GM21723 (cell line): ENCODE measurements around the gene C3orf20.

Source experiments
- ATAC-seq: cut with Tn5 transposase; IDR thresholded peaks from one replicate; pipeline ENCODE4 v1.9.1; 2021; ENCODE audit warnings: mild to moderate bottlenecking, moderate library complexity; ENCODE audit not compliant: unreplicated experiment

The C3orf20 gene

DNA sequence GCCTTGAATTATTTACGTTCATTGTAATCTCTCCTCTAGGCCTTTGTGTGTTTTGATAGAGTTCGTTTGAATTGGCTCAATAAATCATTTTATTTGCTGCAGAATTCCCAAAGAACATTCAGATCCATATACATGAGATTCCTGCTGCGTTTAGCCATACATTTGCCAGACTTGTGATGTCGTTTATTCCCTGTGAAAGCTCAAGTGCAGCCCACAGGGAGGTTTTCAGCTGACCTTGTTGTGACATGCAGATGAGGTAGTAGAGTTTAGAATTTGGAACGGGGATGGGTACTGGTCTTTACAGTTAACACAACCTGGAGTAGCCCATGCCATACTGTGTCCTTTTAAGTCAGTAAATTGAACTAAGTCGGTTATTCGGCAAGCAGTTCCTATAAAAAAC lies at the start of gene C3orf20:
Gene C3orf20 (plus strand): TSS at position 301 of the 400 bp plus-strand sequence. CDS start 7,573 bp downstream, outside the sequence.
- no peak for ATAC-seq

DNA sequence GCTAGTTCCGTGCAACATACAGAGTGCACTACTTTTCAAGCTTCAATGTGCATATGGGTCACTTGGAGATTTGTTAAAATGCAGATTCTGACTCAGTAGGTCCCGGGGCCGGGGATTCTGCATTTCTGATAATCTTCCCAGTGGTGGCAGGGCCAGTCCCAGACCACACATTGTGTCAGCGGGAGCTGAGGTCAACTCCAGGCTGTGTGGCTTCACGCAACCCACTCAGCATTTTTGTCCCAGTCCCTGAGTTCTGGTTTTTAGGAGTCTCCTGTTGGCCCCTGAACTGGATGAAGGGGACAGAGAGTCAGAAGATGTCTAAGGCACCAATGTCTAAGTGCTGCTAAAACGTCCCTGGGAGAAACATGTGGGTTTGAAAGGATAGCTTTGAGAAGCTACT lies 49.5 kb upstream of the C3orf20 start:
- ATAC-seq: no peak

DNA sequence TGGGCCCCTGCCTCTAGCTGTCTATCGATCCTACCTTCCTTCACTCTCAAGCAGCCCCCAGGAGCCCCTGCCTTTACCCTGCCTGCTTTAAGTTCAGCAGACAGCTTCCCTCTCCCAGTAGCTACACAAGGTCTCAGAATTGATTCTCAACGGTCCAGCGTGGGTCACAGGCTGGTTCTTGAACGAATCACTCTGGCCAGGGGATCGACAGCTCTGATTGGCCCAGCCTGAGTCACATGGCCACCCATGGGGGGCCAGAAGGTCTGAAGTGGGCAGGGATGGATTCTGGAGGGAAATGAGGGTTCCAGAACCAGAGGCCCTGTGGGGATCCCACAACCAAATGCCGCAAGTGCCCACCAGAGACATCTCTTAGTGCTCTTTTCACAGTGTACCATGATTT lies 47.1 kb upstream of the C3orf20 start:
- no peak for ATAC-seq

DNA sequence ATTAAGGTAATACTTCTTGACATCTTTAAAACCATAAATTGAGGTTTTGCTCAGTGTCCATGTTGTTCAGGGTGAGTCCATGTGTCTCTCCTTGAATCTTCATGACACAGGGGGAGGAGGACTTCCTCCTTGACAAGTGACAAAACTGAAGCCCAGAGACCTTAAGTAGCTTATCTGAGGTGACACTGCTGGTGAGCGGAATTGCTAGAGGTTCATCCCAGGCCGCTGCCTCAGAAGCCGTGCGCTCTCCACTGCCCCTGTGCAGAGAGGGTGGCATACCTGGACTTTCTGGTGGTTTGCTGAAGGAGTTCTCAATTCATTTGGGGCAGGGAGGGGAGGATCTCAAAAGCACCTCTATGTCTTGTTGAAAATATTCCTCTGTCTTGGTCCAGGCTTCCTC lies 46.5 kb upstream of the C3orf20 start:
- no peak for ATAC-seq

DNA sequence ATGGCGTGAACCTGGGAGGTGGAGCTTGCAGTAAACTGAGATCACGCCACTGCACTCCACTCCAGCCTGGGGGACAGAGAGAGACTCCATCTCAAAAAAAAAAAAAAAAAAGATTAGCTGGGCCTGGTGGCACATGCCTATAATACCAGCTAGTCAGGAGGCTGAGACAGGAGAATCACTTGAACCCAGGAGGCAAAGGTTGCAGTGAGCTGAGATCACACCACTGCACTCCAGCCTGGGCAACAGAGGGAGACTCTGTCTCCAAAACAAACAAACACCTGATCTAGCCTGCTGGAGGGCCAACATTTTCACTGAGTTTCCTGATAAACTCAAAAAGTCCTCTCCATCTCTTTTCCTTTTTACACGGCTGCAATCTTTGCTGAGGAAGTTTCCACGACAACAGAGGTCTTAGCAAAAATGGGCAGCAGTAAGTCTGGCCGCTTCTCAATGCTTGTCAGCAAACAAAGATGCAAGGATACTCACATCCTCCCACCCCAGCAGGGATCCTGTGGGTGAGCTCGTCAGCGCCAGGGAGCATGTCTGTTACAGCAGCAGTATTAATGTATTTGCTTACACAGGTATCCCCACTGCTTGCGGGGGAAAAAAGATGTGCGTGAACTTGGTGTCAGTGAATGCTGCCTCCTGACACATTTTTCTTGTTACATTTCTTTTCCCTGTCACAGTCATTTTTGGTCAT lies 44.4 kb upstream of the C3orf20 start:
- no peak for ATAC-seq

DNA sequence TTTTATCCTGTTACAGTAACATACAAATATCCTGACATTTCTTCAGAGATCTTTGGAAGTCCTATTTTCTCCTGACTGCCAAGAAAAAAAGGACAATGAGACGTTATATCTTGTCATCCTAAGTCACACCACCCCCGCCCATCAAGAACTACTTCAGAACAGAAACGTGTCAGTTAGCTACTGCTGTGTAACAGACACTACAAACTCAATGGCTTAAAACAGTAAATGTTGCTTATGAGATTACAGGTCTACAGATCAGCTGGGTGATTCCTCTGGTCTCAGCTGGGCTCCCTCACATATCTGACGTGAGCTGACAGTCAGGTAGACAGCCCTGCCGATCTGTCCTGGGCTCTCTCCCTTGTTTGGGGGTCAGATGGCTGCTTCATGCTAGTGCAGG lies 43.8 kb upstream of the C3orf20 start:
- ATAC-seq: no peak

DNA sequence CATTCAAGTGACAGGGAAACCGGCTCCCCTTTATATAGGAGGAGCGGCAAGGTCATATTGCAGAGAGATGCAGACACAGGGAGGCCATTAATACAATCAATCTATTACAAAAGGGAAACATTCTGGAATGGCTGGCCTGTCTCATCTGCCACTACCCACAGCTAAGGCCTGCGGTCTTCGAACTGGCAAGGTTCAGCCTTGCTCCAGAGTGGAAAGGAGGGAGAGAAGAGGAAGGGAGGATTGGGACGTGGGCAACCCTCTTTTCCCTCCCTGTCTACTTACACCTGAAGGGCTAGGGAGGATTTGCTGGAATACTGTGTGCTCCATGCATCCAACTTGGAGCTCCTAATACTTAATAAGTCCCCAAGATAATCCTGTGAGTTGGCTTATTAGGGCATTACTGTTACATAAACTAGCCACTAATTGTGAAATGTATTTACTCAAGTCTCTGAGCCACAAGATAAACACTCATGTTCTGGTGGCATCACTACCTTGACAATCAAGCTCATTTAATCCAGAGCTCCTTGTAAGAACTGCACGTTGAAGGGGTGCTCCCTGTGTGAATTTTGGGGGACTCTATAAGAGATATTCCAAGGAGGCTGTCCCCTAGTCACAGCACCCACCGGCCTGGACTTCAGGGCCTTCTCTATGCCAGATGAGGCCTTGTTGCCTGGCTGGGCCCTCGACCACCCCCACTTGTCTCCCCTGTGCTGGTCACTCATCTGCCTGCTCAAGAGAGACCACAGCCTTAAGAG lies 43.1 kb upstream of the C3orf20 start:
- no peak for ATAC-seq

DNA sequence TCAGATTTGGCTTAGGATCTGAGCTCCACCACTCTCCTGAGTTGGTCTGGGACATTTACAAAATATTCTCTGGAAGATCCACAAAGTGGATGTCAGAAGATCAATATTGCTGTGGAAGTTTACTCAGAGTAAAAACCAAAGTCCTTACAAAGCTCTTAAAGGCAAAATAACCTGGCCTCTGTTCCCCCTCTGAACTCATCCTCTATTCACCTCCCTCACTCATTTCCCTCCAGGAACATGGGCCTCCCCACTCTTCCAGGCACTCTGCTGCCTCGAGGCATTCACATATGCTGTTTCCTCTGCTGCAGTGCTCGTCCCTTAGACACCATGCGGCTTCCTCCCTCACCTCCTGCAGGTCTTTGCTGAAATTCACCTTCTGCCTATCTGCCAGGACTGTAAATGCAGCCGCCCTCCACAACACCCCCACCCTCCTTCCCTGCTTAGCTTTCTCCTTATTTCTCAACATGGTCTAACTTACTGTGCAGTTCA lies 42.5 kb upstream of the C3orf20 start:
- no peak for ATAC-seq

DNA sequence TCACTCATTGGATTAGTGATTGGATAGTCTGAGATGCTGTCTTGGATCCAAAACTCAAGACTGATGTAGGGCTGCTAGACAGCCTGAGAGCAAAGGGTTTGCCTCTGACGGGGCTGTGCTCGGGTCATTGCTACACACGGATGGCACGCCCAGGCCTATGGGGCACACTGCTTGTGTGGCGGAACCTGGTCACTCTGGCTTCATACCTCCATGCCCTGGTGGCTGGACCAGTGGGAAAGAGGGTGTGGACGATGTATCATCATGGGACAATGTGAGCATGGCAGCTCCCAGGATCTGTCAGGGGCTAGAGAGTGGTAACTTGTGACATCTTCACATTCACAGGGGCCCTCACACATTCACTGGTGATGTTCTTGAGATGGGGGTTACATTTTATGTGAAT lies 41.5 kb upstream of the C3orf20 start:
- no peak for ATAC-seq

DNA sequence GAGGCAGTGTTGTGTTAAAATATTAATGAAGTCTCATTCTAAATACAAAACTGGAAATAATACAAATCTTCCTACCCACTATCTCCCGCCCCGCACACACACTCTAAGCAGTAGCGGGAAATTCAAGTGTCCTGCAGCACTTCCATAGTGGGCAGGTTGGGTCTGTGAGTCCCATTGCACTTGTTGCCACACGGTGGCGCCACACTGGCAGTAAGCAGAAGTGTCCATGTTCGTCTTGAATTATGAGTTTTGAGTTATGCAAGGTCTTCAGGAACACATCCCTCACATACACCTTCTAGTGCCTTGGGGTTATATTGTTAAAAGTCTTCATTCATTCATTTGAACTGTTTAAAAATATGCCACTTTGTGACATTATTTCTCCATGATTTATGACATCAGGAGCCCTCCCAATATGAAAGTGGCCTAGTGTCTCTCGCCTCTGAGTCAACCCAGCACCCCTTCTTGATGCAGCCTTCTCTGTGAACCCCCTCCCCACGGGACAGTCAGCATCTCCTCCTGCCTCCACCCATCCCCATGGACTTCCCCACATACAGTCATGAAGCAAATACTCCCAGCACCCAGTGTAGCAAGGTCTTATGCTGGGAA lies 41.0 kb upstream of the C3orf20 start:
- no peak for ATAC-seq

DNA sequence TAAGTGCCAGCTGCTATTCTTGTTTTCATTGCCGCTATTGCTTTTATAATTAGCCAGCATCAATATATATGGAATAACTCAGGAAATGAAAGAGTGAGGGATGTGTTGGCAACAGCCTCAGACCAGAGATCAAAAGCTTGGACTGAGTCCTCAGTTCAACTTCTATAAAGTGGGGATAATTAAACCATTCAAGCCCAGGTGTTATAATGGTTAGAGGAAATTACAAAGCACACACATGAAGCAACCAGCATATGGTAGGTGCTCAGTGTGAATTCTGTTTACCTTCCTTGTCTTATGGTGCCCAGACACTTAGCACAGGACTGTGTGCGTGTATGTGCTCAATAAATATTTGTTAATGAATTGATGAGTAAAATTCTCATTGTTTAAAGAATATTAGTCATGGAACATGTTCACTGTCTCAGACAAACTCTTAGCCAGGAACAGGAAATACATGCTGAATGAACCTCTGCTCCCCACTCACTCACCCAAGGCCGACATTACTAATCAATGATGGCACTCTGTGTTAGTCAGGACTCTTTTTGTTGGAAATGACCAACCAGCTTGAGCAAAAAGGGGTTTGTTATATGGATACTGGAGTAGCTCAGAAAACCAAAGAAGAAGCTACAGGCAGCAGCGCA lies 40.1 kb upstream of the C3orf20 start:
- ATAC-seq: no peak

DNA sequence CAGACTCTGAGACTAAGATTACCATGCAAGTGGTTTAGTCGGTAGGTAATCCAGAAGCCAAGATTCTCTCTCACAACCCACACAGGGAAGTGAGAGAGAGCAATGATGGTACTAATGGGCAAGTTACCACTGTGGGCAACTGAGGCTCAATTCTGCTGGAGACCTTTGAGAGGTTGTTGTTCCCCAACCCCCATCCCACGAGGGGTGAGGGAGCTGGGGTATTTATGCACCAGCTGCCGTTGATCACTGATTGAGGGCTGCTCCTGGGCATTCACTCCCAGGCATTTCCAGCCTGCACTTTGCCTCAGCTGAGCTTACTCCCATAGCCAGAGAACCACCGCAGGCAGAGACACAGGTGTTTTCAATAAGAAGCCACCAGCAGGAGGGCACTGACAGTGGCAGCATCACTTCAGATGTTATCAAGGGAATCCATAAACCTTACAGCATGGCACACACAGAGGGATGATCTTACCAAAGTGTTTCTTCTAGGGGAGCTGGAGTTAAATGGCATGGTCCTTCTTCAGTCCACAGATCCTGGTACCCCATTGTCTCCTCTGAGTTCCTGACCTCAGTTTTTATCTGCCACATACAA lies 38.3 kb upstream of the C3orf20 start:
- no peak for ATAC-seq

DNA sequence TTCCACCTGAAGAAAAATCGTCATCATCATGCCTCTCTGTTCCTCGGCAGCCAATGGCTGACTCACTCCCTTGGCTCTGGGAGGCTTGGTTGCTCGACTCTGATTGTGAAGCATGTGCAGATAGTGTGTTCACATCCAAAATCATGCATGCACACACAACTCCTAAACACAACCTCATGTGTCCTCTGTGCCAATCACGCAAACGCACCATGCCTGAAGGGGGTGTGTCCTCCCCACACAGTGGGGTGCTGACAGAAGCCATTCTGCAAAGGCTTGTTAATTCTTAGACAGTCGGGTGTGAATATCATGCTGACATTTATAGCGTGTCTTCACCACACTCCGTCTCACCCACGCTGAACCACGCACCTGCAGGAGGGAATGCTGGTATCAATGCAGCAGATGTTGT lies 34.8 kb upstream of the C3orf20 start:
- no peak for ATAC-seq

DNA sequence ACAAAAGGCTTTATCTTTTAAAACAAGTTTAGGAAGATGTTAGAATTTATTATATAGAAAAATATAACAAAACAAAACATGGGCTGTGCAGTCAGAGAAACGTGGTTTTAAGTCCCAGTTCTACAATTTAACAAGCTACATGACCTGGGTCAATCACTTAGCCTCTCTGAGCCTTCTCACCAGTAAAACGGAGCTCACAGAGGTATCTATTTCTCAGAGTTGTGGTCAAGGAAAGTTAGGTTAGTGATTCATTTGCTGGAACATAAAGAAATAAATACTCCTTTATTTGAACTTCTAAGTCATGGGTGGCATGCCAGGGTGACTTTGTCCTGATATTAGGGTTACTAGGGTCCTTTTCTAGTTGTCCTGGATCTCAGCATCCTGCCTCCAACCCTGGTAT lies 34.2 kb upstream of the C3orf20 start:
- no peak for ATAC-seq

DNA sequence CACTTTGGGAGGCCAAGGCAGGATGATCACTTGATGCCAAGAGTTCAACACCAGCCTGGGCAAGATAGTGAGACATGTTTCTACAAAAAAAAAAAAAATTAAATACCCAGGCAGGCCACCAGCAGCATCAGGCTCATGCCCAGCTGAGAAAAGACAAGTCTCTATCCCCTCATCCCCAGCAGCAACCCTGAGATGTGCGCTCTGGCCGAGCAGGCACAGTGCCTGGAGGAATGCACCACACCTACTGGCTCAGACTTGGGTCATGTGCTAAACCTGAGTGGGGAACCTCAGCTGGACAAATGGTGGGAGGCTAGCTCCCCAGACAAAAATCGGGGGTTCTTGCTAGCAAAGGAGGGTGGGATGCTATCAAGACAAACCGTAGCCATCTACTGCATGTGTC lies 33.6 kb upstream of the C3orf20 start:
- no peak for ATAC-seq

DNA sequence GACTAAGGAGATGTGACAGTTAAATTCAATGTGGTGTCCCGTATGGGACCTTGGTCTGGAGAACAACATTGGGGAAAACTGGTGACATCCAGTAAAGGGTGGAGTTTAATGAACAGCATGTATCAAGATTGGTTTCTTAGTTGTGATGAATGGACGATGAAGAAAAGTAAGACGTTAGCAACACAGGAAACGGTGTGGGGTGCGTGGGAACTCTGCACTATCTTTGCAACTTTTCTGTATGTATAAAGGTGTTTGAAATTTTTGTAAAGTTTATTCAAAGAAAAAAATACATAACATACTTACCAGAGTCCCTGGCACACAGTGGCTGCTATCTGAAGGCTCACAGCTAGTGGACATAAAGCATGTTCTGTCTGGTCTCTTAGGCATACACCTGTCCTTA lies 29.5 kb upstream of the C3orf20 start:
- ATAC-seq: no peak

DNA sequence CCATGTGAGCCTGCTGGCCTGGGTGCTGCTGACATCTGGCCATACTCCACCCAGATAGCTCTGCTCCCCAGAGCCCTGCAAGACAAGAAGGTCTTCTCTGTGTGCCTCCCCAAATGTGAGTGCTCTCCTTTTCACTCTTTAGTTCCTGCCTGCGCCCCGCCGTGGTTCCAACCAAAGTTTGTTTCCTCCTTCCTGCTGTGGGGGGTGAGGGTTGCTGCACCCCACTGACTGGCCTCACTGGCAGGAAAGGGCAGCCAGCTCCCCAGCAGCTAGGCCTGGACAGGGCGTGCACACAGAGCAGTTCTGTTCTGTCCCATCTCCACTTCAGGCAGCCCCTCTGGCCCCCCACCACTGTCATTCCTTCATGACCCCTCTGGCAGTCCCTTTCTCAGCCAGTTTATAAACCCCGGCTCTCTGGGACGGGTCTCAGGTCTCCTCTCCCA lies 28.8 kb upstream of the C3orf20 start:
- ATAC-seq: no peak

DNA sequence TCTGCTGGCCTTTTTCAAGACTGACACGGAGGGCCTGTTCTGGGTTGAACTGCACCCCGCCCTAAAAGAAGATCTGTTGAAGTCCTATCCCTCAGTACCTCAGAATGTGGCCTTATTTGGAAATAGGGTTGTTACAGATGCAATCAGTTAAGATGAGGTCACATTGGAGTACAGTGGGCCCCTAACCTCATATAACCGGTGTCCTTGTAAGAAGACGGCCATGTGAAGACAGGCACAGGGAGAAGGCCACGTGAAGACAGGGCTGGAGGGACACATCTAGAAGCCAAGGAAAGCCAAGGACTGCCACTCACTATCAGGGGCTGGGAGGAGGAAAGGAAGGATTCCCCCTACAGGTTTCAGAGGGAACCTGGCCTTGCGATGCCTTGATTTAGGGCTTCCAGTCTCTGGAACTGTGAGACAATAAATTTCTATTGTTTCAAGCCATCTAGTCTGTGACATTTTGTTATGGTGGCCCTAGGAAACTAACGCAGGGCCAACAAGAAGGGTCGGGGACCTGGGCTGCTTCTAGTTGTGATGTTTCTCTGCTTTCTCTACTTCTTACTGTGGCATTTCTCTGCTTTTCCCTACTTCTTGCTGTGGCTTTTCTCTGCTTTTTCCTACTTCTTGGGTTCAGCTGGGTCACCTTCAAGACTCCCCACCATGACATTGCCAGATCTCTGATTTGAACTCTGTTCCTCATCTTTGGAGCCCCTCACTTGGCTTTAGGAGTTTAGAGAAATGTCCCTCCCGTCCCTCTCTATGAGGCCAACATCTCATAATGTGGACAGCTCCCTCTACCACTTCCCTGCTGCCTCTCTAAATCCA lies 28.1 kb upstream of the C3orf20 start:
- ATAC-seq: no peak

DNA sequence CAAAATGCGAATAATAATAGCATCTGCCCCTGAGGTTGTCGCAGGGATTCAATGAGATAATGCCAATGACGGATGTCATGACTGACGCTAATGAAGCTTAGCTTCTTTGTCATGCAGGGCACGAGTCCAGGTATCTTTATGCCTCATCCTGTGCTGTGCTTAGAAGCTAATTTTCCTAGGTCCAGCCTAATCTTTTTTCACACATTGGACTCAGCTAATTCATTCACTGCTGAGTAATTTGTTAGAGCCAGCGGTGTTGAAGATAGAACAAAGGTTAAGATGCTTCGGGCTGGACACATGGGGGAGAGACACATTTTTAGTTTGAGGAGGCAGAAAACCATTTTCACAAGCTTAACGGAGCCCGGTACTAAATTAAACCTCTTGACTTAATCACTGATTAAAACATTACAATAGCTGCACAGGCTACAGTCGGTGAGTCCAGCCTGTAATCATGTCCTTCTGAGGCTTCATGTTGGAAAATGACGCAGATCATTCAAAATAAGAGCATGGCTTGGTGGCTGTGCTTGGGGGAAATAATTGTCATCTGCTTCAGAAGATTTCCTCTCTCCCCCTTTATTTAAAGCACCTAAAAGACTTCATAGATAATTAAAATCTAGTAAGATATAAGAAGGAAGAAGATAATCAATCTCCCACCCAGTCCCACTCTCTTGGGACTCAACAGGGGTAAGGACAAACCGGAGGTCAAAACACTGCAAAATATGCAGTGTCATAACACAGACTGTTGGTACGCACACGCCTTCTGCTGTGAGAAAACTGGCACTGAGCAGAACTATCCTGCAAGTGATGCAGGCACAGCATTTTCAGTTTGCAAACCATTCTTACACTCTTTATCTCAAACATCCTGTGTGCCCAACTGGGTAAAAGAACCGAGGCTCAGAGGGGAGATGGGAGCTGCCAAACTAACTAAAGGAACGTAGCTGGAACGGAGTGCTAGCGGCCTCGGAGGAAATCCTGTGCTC lies 26.7 kb upstream of the C3orf20 start:
- no peak for ATAC-seq
